GM21360 (cell line): ENCODE results near the gene UACA.

ENCODE experiments used
- ATAC-seq: cut with Tn5 transposase; IDR thresholded peaks from one replicate; pipeline ENCODE4 v1.9.1; 2021; ENCODE audit warnings: mild to moderate bottlenecking, moderate library complexity; ENCODE audit not compliant: unreplicated experiment

Gene UACA

DNA sequence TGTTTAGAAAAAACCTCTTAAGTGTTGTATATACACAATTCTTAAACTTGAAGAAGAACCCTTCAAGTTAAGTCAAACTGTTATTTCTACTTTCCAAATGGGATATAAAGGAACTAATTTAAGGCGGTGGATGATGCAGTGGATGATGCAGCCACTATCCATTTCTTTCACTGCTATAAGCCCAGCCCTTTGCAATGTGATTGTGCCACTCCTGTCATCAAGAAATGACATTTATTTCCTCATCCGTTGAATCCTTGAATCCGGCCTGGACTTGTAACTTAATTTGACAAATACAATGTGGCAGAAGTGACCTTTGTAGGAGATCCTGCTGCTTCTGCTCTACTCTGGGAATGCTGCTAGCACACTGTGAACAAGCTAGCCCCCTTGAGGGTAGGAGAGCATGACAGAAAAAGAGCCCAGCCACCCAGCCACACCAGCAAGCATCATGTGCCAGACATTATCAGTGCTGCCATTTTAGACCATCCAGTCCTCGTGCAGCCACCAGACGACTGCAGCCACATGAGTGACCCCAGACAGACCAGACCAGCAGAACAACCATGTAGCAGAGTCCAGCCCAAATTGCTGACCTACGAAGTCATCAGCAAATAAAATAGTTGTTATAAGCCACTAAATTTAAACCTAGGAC, 47.4 kb downstream of the UACA start:
- no peak for ATAC-seq

DNA sequence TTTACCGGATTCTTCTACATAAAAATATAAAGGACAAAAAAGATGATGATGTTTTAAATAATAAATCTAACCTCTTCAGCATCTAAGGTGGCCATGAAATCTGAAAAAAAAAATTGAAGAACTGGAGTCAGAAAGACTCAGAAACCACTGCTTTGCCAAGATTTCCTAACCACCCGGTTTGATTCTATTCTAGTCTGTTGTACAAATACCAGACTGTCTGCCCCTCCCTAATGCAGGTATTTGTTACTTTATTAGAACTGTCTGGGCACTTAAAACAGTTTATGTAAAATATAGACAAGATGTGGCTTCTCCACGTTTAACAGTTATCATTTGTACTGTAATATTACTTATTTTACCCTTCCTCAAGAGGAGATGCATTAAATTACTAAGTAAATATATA, 48.8 kb downstream of the UACA start:
- no peak for ATAC-seq

- ATAC-seq, result no peak
These were observed 49.3 kb downstream of the UACA start for GRCh38 chr15:70714015-70714414.

- ATAC-seq, result no peak
These were observed 51.1 kb downstream of the UACA start for GRCh38 chr15:70712271-70712670.

DNA sequence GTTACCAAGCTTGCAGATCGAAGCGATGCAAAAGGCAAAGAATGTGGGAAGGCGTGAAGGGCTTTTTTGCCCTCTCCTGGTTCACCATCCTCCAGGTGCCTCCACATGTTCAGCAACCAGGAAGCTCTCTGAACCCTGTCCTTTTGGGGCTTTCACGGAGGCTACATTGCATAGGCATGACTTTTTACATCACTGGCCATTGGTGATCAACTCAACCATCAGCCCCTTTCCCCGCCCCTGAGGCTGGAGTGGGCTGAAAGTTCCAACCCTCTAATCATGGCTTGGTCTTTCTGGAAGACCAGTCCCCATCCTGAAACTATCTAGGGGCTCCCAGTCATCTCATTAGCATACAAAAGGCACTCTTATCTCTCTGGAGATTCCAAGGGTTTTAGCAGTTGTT, 52.6 kb downstream of the UACA start:
- no peak for ATAC-seq

- no peak for ATAC-seq
These were observed 54.5 kb downstream of the UACA start for GRCh38 chr15:70708839-70709238.

DNA sequence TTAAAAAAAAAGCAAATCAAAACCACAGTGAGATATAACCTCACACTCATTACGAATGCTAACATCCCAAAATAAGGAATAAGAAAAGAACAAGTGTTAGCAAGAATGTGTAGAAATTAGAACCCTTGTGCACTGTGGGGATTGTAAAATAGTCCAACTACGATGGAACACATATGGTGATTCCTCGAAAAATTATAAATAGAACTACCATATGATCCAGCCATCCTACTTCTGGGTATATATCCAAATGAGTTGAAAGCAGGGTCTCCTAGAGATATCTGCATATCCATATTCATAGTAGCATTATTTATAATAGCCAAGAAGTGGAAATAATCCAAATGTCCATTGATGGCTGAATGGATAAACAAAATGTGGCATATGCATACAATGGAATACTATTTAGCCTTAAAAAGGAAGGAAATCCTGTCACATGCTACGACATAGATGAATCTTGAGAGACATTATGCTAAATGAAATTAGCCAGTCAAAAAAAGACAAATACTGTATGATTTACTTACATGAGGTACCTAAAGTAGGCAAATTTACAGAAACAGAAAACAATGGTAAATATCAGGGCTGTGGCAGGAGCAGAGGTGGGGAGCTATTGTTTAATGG, 55.6 kb downstream of the UACA start:
- ATAC-seq, result no peak

DNA sequence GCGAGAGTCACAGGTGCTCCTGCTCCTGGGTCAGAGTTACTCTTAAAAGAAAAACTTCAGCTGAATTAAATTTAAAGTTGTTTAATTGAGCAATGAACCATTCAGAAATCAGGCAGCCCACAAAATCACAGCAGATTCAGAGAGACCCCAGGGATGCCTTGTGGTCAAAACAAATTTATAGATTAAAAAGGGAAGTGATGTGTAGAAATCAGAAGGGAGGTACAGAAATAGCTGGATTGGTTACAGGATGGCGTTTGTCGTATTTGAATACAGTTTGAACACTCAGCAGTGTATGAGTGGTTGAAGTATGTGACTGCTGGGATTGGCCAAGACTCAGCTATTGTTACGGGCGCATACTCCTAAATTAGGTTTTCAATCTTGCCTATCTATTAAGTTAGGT, 58.6 kb downstream of the UACA start:
- ATAC-seq, result no peak

- ATAC-seq, result no peak
These were observed 59.2 kb downstream of the UACA start for GRCh38 chr15:70704166-70704565.

GRCh38 chr15:70703096-70703878, 60.1 kb downstream of the UACA start:
- no peak for ATAC-seq

- no peak for ATAC-seq
These were observed 60.8 kb downstream of the UACA start for GRCh38 chr15:70702584-70702983.

GRCh38 chr15:70701891-70702568, 61.3 kb downstream of the UACA start:
- no peak for ATAC-seq

- ATAC-seq, result no peak
These were observed 62.2 kb downstream of the UACA start for GRCh38 chr15:70701171-70701570.

DNA sequence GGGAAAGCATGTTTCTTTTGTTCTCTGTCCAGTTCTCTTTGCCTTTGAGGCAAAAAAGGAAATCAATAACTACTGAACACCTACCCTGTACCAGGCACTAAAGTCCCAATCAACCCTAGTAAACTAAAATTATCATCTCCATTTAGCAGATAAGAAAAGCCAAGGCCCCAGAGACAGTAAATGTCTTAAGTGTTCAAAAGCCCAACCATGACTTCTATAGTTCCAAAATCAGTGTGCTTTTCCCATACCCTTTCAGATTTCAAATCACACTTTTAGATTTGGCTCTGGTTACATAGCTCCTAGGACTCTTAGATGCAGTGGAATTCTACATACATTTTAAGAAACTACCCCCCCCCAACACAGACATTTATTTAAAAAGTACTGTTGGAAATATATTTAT, 63.5 kb downstream of the UACA start:
- no peak for ATAC-seq

GRCh38 chr15:70698836-70699390, 64.4 kb downstream of the UACA start:
- ATAC-seq, result no peak

DNA sequence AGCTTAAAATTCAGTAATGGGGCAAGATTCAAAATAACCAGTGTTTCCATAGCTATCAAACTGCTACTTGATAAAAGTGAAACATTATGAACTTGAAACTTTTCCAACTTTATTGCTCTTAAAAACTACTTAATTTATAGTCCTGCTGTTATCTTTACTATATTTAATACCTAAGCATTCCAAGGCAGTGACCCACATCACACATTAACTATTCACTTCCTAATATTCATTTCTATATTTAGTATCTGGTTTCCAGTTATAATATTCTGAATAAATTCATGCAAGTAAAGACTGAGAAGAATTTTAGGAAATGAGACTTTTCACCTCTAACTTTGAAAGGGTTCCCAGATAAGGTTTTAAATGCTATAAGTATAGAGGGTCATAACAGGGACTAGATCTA, 64.9 kb downstream of the UACA start:
- ATAC-seq, result no peak

DNA sequence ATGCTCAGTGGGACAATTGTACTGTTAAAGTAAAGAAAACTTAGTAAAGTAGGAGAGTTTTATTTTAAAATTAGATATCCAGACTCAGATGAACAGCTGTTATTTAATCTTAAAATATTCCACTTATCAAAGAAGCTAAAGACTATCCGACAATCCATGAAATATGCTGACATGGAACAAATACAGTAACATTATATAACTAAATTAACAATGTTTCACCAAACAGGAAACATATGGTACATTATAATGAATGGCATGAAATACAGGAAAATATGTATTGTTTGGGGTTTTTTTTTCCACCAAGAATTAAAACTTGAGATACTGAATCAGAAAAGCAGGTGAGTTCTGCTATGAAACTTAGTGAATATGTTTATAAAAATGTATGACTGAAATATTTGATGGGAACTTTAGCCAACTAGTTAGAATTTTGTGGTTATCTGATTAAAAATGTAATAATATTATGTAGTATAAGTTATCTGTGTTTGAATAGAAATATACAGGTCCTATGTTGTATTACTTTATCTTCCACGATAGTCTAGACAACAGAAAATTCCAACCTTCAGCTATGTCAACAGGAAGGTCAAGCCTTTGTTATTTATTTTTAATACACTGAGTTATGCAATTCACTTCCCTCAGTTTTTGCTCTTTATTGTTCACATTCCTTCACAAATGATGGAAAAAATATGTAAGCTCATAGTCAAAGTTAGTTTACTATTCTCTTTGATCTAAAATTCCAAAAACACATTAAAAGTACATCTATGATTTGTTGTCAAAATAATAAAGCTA, 72.7 kb downstream of the UACA start:
- ATAC-seq, result no peak

GRCh38 chr15:70690021-70690420, 73.3 kb downstream of the UACA start:
- no peak for ATAC-seq

GRCh38 chr15:70687482-70687881, 75.9 kb downstream of the UACA start:
- no peak for ATAC-seq

- ATAC-seq, result no peak
These were observed 82.5 kb downstream of the UACA start for GRCh38 chr15:70680817-70681216.

DNA sequence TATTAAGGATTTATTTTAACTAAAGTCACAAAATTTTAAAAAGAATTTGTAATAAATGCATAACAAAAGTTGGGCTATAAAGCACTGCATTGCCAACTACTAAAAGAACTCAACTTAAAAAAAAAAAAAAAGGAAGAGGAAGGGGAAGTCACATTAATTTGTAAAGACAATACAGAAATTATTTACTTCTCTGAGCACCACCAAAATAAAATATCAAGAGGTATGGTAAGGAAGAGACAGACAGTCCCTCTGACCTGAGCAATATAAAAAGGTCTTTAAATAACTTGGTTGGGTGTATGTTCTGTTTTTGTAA, 83.5 kb downstream of the UACA start:
- ATAC-seq, result no peak
